ENCODE results near the gene MACROD2. TPM values are rescaled to one million over a fixed set of nuclear protein-coding genes. Genes with fewer than 3 reads are reported as not detected.

MACROD2 gene
- total RNA-seq, 2 donors from 2014 or later = 8.0 to 19.4 TPM

DNA sequence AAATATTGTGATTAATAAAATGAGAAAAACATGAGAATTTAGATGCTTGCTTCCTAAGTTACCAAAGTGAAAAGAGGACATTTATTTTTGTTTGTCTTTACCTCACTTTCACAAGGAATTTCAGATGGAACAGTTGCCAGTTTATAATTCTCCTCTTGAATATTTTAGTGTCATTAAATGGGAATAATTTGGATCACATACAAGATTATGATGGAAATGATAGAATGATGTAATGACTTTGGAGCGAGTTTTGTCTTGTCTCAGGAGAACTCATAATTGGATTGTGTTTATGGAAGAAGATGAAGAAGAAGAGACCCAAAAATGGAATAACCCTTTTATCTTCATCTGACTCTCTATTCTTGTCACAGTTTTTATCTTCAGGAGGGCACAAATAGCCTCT is 515.0 kb downstream of the MACROD2 start:
- no peak for DNase-seq (ENCODE audit: low spot score)
- no peaks in the 10 kb centered on the region for H3K36me3 ChIP-seq
- H3K4me3 ChIP-seq = no peak overlapping the region
- H3K4me1 ChIP-seq (replicated peaks) = no peaks in the 10 kb centered on the region
- H3K9me3 ChIP-seq = no peaks in the 10 kb centered on the region
- H3K27me3 ChIP-seq (replicated peaks; ENCODE audit: insufficient read depth) = no peaks in the 10 kb centered on the region
- no peak overlapping the region for H3K27ac ChIP-seq
- 73% methylated on average over 1 of the region's 1 CpG for WGBS
- intact Hi-C loops (cut with DNase I) = no loop called here
- TF ChIP-seq, protein P1, sequence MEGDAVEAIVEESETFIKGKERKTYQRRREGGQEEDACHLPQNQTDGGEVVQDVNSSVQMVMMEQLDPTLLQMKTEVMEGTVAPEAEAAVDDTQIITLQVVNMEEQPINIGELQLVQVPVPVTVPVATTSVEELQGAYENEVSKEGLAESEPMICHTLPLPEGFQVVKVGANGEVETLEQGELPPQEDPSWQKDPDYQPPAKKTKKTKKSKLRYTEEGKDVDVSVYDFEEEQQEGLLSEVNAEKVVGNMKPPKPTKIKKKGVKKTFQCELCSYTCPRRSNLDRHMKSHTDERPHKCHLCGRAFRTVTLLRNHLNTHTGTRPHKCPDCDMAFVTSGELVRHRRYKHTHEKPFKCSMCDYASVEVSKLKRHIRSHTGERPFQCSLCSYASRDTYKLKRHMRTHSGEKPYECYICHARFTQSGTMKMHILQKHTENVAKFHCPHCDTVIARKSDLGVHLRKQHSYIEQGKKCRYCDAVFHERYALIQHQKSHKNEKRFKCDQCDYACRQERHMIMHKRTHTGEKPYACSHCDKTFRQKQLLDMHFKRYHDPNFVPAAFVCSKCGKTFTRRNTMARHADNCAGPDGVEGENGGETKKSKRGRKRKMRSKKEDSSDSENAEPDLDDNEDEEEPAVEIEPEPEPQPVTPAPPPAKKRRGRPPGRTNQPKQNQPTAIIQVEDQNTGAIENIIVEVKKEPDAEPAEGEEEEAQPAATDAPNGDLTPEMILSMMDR (IDR thresholded peaks at IDR 0.05) = no peak
- TF ChIP-seq POLR2AphosphoS5 (IDR thresholded peaks at IDR 0.05) (no peak), POLR2A (IDR thresholded peaks at IDR 0.05) (no peak)

DNA sequence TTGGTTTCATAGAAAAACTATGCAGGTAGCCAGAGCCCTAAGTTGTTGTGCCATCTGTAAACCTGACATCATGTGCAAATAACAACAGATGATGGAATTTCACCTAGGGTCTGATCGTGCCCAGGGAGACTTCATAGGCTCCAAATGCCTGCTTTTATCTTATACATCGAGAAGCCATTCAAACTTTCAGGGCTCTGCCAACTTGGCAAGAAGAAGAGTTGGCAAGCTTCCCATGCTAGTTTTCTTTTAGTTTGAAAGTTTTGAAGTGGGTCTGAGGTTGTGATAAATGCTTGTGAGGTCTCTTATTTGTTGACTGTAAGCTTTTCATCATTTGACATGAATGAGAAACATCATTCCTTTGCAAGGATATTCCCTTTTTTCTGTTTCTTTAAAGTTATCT is 517.5 kb downstream of the MACROD2 start:
- intact Hi-C loops (cut with DNase I) = no loop called here
- H3K27ac ChIP-seq = no peak overlapping the region
- DNase-seq (ENCODE audit: low spot score) = no peak
- no peak overlapping the region for H3K4me3 ChIP-seq
- 6% methylated on average over 2 of the region's 2 CpGs for WGBS
- H3K9me3 ChIP-seq = no peaks in the 10 kb centered on the region
- no peak for TF ChIP-seq POLR2A (IDR thresholded peaks at IDR 0.05)
- TF ChIP-seq, protein P1 (IDR thresholded peaks at IDR 0.05) = no peak
- TF ChIP-seq POLR2AphosphoS5 (IDR thresholded peaks at IDR 0.05) = no peak
- no peaks in the 10 kb centered on the region for H3K36me3 ChIP-seq
- H3K27me3 ChIP-seq (replicated peaks; ENCODE audit: insufficient read depth) = no peaks in the 10 kb centered on the region
- H3K4me1 ChIP-seq (replicated peaks) = no peaks in the 10 kb centered on the region

DNA sequence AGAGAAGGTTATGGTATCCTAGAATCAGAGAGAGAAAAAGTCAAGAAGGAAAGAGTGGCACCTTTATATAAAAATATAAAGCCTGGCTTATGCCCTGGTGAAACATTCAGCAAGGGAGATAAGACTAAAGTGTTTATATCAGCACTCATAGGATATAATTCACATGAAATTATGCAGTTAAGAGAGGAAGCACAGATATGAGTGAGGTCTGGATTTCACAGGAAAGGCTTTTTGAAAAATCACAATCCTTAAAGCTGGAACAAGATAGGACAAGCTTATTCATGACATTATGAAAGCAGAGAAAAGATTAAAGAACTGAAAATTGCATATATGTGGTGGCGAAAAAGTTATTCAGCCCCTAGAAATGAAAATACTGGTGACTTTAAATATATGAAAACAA is 523.3 kb downstream of the MACROD2 start:
- no peaks in the 10 kb centered on the region for H3K9me3 ChIP-seq
- TF ChIP-seq, protein P1 (IDR thresholded peaks at IDR 0.05) = no peak
- no peak for TF ChIP-seq POLR2AphosphoS5 (IDR thresholded peaks at IDR 0.05)
- no peak for TF ChIP-seq POLR2A (IDR thresholded peaks at IDR 0.05)
- H3K36me3 ChIP-seq = no peaks in the 10 kb centered on the region
- intact Hi-C loops (cut with DNase I) = no loop called here
- WGBS = 89% methylated on average over 1 of the region's 1 CpG
- DNase-seq (ENCODE audit: low spot score) = no peak
- H3K4me3 ChIP-seq = no peak overlapping the region
- no peaks in the 10 kb centered on the region for H3K4me1 ChIP-seq (replicated peaks)
- no peak overlapping the region for H3K27ac ChIP-seq
- no peaks in the 10 kb centered on the region for H3K27me3 ChIP-seq (replicated peaks; ENCODE audit: insufficient read depth)

DNA sequence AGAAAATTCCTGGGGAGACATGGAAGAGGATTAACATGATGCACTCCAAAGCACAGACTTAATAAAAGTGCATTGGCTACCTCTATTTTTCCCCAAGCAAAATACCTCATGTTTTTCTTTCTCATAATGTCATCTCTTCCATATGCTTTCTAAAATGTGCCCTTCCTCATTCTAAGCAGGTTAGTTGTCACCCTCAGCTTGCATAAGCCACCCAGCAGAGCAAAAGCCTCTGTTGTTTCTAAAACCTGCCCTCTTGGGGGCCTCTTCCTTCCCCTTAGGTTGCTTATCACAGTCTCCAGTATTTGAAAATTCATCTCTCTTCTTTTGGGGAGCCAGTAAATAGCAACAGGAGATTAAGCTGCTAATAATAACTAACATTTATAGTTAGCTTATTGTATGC is 525.7 kb downstream of the MACROD2 start:
- Histone ChIP-seq H3K36me3 (no peaks in the 10 kb centered on the region), H3K27me3 (replicated peaks; ENCODE audit: insufficient read depth) (no peaks in the 10 kb centered on the region), H3K9me3 (no peaks in the 10 kb centered on the region), H3K4me3 (no peak overlapping the region), H3K4me1 (replicated peaks) (no peaks in the 10 kb centered on the region), H3K27ac (no peak overlapping the region)
- DNase-seq (ENCODE audit: low spot score) = no peak
- intact Hi-C loops (cut with DNase I) = no loop called here
- TF ChIP-seq POLR2A (IDR thresholded peaks at IDR 0.05) = no peak
- TF ChIP-seq, protein P1 (IDR thresholded peaks at IDR 0.05) = no peak
- no peak for TF ChIP-seq POLR2AphosphoS5 (IDR thresholded peaks at IDR 0.05)

GRCh38 chr20:14521436-14521835 is 526.1 kb downstream of the MACROD2 start:
- DNase-seq (ENCODE audit: low spot score) = no peak
- Histone ChIP-seq H3K36me3 (no peaks in the 10 kb centered on the region), H3K27me3 (replicated peaks; ENCODE audit: insufficient read depth) (no peaks in the 10 kb centered on the region), H3K9me3 (no peaks in the 10 kb centered on the region), H3K4me3 (no peak overlapping the region), H3K27ac (no peak overlapping the region), H3K4me1 (replicated peaks) (no peaks in the 10 kb centered on the region)
- intact Hi-C loops (cut with DNase I) = no loop called here
- WGBS = 95% methylated on average over 1 of the region's 1 CpG
- TF ChIP-seq POLR2A (IDR thresholded peaks at IDR 0.05) = no peak
- TF ChIP-seq POLR2AphosphoS5 (IDR thresholded peaks at IDR 0.05) = no peak
- TF ChIP-seq, protein P1 (IDR thresholded peaks at IDR 0.05) = no peak
